ENCODE results near the gene COX7B2. TPM values are rescaled to one million over a fixed set of nuclear protein-coding genes. Genes with fewer than 3 reads are reported as not detected.

COX7B2 gene
- total and polyA plus RNA-seq, 2 of the 4 experiments (the other 2 are of a cell fraction) = not detected

DNA sequence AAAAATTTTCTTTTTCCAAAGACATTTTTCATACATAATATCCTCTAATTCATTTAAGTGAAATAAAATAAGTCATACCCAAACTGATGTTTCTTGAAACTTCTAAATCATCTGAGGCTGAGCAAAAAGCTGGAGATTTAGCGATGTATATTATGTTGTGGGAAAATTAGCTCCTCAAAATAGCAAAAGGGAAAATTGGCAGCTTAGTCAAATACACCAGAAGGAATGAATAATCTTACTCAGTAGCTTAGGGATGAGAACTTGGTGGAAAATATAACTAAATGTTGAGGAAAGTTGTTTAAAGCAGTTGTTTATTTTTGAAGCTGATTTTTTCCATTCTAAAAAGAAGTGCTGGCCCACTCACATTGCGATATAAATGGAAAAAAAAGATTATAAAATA lies 43.4 kb upstream of the COX7B2 start:
- Histone ChIP-seq H3K79me1 (ENCODE audit: low read depth in 1 of 2, low read length in 2 of 2) (no peaks in the 10 kb centered on the region), H2AK5ac (ENCODE audit: low read depth, low read length) (no peak overlapping the region), H4K5ac (ENCODE audit: low read depth, low read length) (no peak overlapping the region), H3K14ac (replicated peaks; ENCODE audit: low read depth, low read length) (no peak overlapping the region), H3K4ac (ENCODE audit: low read depth, low read length) (no peak overlapping the region), H2AK9ac (replicated peaks; ENCODE audit: low read depth, low read length, poor library complexity) (no peak overlapping the region), H3K56ac (ENCODE audit: extremely low read depth, insufficient read depth, low read length) (no peak overlapping the region), H2BK15ac (ENCODE audit: low read depth, low read length) (no peak overlapping the region), H3K4me1 (ENCODE audit: control insufficient read depth, insufficient read depth, low read length) (peaks cover 6% of the 10 kb centered on the region), H3K27me3 (ENCODE audit: control insufficient read depth, insufficient read depth, low read length) (no peaks in the 10 kb centered on the region), H3K9me3 (ENCODE audit: control insufficient read depth, insufficient read depth, low read length) (no peaks in the 10 kb centered on the region), H3K4me3 (ENCODE audit: insufficient read depth, low read depth, low read length) (no peak overlapping the region), H3K27ac (ENCODE audit: insufficient read depth, low read length) (no peak overlapping the region), H2BK120ac (ENCODE audit: low read depth, low read length) (no peak overlapping the region), H3K23ac (ENCODE audit: low read depth, low read length) (no peak overlapping the region), H2AFZ (replicated peaks; ENCODE audit: low read length, poor library complexity) (no peak overlapping the region), H3K9ac (ENCODE audit: low read depth, low read length) (no peak overlapping the region), H4K20me1 (ENCODE audit: insufficient read depth, low read length) (no peaks in the 10 kb centered on the region), H3K36me3 (ENCODE audit: control insufficient read depth, insufficient read depth, low read length) (no peaks in the 10 kb centered on the region), H2BK5ac (ENCODE audit: low read depth, low read length, poor library complexity, severe bottlenecking) (no peak overlapping the region), H4K91ac (ENCODE audit: insufficient read depth, low read depth, low read length) (no peak overlapping the region), H3K9me1 (ENCODE audit: insufficient read depth, low read length) (no peaks in the 10 kb centered on the region), H2BK20ac (ENCODE audit: low read depth, low read length) (no peak overlapping the region), H4K8ac (ENCODE audit: low read depth in 2 of 2, low read length in 2 of 2) (no peak overlapping the region), H3K4me2 (ENCODE audit: low read depth, low read length) (no peak overlapping the region), H3K18ac (ENCODE audit: low read depth, low read length) (no peak overlapping the region)
- ChIA-PET CTCF (interaction anchor here (0.8 kb wide), 1 partner anchor 12 kb away, joined by 4 read pairs; no protein-coding TSS in a partner anchor), POLR2A (ENCODE audit: unreplicated experiment) (no interaction called here)
- WGBS, 2 experiments (ENCODE audit: extremely low coverage in 2 of 2, insufficient read length in 1 of 2) = no CpG with 5 or more reads among the region's 2 CpGs
- TF ChIP-seq RFX5 (IDR thresholded peaks at IDR 0.05; ENCODE audit: low read depth, low read length) = no peak
- TF ChIP-seq NFE2L2 (IDR thresholded peaks at IDR 0.05; ENCODE audit: low read depth, low read length) = no peak
- TF ChIP-seq RAD21 (IDR thresholded peaks at IDR 0.05; ENCODE audit: low read length) = no peak
- TF ChIP-seq CEBPB (IDR thresholded peaks at IDR 0.05; ENCODE audit: low read depth, low read length) = no peak
- TF ChIP-seq, protein P1, sequence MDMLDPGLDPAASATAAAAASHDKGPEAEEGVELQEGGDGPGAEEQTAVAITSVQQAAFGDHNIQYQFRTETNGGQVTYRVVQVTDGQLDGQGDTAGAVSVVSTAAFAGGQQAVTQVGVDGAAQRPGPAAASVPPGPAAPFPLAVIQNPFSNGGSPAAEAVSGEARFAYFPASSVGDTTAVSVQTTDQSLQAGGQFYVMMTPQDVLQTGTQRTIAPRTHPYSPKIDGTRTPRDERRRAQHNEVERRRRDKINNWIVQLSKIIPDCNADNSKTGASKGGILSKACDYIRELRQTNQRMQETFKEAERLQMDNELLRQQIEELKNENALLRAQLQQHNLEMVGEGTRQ (IDR thresholded peaks at IDR 0.05; ENCODE audit: low read depth, low read length) = no peak
- TF ChIP-seq ELK1 (IDR thresholded peaks at IDR 0.05; ENCODE audit: borderline replicate concordance, low read depth, low read length) = no peak
- TF ChIP-seq POLR2A (IDR thresholded peaks at IDR 0.05; ENCODE audit: low read depth, low read length) = no peak
- TF ChIP-seq CHD1 (IDR thresholded peaks at IDR 0.05; ENCODE audit: low read depth, low read length) = no peak
- no peak for TF ChIP-seq RCOR1 (IDR thresholded peaks at IDR 0.05; ENCODE audit: insufficient replicate concordance, low read length)
- DNase-seq (no peak), ATAC-seq (ENCODE audit: low read depth) (no peak)
- dilution Hi-C loops (cut with HindIII; ENCODE audit: low sequenced_read_pairs, unreplicated experiment) (no loop called here), in situ Hi-C loops (cut with MboI; ENCODE audit: low sequenced_read_pairs) (no loop called here), intact Hi-C loops (cut with micrococcal nuclease) (loop anchor here (5.0 kb wide), 1 partner anchor 50 kb away; no protein-coding TSS in a partner anchor)
- BruUV-seq (replicated peaks) = no TSS peak

Measured in IMR-90 (cell line).